ENCODE results near the gene MAPKAP1.

MAPKAP1 gene

DNA sequence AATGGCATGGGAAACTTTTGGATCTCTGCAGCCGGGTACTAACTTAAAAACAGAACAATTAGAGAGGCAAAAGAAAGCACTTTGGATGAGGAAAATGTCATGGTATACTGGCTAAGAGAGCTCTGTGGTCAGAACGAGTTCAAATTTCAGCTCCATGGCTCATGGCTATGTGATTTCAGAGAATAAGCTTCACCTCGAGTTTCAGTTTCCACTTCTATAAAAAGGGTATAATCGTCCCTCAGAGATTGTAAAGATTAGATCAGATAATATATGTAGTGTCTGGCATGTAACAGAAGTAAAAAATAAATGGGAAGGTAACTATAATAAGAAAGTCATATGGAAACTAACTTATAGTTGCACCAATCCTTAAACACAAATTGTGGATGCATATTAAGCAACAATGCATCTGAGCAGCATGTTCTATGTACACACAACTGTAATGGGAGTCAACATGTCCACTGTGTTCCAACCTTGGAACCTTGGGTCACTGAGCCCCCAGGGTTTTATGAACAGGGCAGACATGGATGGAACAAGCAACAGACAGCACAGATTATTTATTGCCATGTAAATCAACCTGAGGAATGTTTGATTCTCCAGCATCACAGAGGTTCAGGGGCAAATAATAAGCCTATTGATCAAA lies 145.4 kb downstream of the MAPKAP1 start:
- no peak for DNase-seq (ENCODE audit: low spot score)

DNA sequence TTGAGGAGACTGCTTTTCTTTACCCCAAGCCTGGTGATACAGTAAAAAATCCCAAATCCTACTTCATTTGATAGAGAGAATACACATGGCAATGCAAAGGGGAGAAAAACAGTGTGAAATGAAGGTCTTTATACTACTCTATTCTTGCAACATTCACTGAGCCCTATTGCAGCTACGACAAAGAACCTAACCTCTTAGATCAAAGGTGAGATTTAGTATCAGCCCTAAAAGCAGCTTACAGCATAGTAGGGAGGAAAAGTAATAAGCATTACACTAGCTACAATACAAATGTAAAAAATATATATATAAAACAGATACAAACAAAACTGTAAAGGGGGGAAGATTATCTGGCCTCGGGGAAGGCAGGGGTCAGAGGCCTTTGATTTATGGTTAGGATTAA lies 147.1 kb downstream of the MAPKAP1 start:
- no peak for DNase-seq (ENCODE audit: low spot score)

DNA sequence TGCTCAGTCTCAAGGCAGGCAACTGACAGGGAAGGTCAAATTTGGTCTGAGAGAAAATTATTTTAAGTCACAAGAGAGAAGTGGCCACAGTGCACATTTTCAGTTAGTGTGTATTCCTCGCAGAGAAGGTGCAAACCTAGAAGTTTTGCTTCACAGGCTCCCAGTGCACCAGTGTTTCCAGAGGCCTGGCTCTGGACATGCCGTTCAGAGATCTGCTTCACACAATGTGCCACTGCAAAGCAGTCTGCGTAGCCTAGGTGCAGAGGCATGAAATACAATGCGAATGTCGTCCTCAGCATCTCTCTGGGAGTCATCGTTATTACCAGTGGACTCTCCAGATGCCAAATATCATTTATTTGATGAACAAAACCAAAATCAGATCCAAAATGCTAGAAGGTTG lies 147.8 kb downstream of the MAPKAP1 start:
- no peak for DNase-seq (ENCODE audit: low spot score)

DNA sequence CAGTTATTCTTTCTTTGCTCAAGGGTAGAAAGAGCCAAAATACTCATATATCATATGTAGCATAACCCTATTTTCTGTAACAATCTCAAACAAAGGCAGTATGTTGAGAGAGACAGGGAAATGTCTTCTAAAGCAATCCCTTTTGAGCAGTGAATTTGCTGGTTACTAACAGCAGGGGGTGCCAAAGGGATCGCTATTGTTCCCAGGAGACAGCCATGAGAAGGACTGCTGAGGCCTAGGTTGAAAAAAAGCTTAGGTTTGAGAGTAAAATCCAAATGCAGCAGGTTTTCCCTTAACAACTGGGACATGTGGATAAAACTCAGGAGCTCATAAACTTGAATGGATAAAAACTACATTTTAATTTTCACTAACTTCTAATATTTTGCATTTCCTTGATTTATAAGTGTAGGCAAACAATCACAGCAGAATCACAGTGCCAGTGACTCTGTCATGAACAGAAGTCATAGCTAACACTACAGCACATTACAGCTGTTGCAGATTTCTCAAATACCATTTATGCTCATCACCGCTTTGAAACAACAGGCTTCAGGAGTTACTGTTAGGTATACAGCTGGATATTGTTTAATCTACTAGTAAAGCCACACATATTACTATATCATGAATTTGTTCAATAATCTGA lies 148.4 kb downstream of the MAPKAP1 start:
- DNase-seq (ENCODE audit: low spot score), result peak; percentile 88

DNA sequence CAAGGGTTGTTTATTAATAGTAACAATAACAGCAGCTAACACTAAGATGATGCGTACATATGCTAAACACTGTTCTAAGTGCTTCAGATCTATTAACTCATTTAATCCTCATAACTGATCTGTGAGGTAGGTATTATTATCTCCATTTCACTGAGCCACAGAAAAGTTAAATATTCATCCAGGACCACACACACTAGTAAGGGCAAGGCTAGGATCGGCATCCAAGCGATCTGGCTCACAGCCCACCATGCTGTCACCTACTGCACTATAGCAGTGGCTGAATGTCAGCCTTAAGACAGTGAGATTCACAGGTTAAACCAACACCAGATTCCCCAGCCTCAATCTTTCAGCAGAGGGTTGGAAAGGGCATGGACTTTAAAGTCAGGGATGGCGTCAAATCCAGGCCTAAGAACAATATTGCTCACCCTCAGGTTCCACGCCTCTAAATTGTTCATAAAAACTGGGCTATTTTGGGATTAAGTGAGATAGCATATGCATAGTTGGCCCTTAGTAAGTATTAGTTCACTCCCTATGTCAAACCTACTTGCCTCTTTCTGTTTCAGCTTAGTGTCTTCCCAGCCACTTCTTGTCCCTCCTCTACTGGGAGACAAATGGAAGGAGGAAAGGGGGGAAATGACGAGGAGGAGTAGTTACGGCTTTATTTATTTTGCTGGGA lies 150.8 kb downstream of the MAPKAP1 start:
- no peak for DNase-seq (ENCODE audit: low spot score)

DNA sequence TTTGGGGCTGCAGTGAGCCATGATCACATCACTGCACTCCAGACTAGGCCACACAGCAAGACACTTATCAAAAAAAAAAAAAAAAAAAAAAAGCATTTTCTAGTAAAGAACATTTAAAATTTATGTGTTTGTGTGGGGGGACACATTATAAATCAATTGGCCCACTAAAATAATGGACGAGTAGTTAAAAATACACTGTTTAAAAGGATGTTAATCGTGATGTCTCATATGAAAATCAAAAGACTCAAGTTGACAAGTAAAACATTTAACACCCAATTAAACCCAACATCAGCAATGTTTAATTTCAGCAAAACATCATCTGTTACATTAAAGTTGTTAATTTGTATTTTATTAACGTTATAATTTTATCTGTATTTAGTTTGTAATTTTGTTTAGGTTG lies 152.3 kb downstream of the MAPKAP1 start:
- DNase-seq (ENCODE audit: low spot score), result no peak

DNA sequence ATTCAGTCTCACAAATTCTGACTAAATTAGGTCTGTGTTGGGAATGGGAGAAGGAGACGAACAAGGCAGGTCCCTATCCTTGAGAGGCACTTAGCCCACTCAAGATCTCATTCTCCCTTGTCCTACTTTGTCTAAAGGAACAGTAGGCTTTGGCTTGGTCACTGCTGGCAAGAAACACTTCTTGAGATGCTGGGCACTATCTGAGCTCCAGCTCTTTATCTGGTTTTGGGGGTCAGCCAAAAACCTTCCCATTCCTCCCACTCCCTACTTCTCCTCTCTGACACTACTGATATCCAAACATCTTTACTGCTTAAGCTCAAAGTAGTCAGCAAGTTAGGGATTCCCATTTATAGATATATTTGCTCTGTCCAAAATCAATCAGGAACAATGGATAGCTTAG lies 155.2 kb downstream of the MAPKAP1 start:
- no peak for DNase-seq (ENCODE audit: low spot score)

DNA sequence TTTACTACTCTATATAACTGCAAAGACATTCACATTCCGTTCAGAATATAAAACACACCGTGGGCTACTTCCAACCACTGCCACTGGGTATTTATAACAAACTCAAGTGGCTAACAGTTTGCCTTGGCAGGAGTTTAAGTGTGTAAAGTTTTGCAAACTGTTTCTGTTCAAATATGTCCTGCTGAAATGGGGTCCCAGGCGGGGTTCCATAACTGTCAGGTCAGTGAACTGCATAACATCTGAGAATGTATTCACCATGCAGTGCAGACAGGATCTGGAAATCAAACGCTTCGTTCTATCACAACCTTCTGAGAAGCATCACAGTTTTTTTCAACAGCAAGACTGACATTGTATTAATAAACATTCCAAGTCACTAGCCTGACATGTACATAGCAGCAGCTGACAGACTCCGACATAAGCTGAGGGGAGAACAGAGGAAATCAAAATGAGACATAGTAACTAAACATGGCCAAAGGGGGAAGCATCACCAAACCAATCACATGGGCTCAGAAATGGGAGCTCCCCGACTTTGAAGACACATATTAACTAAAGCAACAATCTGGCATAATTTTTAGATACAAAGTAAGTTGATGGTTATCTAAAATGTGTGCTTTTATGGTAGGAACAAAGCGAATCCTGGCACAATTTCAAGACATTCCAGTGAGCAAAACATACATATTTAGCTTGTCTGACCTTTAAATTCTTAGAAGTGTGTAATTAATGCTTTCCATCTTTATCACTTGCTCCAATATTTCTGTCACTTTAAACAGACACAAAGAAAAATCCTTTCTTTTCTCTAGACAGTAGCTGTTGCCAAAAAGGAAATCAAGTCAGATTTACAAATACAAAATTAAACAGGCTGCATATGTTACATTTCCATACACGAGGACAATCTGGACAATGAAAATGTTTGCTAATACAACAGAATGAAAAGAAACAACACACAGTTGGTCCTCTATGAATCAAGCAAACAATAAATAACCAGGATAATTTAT lies 156.8 kb downstream of the MAPKAP1 start:
- DNase-seq (ENCODE audit: low spot score), result no peak

DNA sequence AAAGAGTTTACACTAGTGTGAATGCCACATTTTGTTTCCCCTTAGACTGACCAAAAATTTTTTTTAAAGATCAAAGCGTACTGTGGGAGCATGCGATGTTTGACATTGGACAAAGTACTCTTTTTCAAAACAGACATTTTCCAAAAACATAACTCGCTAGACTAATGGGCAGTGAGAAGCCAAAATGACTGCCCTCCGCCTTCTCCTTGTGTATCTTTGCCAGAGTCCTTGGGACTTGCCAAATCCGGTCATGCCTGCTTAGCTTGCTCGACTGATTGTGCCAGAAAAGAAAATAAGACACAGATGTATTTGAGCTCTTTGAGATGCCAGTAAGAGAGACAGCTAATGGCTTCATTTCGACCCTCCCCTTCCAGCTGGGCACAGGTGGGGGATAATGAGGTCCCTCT lies 157.5 kb downstream of the MAPKAP1 start:
- DNase-seq (ENCODE audit: low spot score), result peak; percentile 56

DNA sequence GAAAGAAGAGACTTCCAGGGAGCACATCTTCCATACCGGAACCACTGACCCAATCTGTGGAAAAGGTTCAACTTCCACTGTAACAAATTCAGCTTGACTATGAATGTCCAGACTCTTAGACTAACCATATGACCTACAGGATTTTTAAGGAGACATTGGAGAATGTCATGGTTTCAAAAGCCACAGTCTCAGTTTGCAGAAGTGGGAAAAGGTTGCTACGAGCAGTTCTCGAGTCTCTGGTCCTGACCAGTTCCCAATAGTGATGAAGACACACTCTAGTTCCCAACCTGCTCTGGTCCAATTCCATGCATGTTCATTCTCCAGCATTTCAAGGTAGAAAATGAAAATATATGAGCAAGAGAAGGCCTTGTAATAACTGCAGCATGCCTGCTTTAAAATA lies 158.0 kb downstream of the MAPKAP1 start:
- no peak for DNase-seq (ENCODE audit: low spot score)

DNA sequence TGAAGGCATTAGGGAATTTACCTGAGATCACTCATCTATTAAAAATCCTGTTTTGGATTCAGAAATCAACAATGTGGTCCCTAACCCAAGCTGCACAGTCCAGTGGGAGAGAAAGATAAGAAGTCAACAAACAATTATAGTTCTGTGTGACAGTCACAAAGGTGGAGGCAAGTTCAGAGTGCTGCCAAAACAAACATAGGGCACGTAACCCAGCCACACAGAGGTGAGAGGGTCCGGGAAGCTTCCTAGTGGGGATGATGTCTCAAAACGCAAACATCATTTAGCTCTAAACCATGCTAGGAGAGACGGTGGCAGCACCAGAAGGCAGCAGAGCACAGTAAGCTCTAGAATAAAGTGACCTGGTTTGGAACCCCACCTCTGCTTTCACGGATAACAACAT lies 158.9 kb downstream of the MAPKAP1 start:
- DNase-seq (ENCODE audit: low spot score), result no peak

DNA sequence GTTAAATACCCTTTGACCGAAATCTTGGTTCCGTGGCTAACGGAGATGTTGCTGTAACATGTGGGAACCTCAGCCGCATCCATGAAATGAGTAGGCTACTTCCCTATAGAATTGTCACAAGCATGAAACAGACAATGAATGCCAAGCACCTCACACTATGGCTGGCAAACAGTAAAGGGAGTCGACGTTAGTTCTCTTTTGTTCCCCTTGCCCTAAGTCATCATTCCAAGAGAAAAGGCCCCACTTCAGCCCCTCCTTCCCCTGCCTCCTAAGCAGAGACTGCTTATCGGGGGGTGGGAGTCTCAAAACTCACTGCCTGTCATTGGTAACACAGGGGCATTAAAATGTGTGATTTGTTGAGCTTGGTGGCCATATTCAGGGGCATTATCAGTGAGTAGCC lies 159.6 kb downstream of the MAPKAP1 start:
- no peak for DNase-seq (ENCODE audit: low spot score)

DNA sequence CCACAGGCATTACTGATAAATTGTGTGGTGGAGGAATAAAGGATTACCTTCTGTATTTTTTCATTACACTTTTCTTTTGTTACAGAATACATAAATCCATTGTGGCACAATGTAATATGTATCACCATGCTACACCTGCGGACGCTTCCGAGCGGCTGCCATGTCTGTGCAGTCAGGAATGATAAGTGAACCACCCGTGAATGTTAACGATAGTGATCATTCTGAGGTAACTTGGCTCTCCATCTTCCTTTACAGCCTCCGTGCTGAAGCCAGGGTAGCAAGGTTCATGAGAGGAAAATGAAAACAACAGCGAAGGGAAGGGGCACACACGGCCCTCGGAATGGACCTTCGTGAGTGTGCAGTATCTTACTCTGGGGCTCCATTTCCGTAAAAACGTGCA lies 161.2 kb downstream of the MAPKAP1 start:
- no peak for DNase-seq (ENCODE audit: low spot score)

DNA sequence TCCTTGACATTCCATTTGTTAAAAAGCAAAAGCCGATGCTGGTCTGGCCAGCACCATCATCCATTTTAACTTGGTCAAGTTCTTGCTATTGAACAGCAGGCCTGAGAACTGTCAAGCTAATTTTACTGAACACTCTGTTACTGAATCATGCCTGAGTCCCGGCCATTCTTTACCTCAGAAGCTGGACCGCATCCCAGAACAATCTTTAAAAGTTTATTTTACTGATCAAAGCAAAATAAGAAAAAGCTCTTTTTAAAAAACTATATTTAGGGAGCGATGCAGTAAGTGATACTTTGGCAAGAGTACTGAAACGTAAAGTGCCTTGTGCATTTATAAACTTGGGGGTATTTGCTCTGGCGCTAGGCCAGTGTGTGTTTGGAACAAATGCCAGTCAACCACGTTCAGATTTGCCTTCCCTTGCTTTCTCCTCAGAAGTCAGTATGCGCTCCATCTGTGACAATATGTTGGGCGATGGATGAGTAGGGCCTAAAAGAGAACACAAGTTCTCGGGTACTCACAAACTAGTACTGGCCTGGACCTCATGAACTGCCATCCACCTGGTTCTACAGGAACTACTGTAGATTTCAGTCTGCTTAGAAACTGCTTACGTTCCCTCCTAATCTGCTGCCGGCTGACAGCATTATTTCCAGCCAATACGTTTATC lies 161.9 kb downstream of the MAPKAP1 start:
- DNase-seq (ENCODE audit: low spot score), result peak; percentile 24

DNA sequence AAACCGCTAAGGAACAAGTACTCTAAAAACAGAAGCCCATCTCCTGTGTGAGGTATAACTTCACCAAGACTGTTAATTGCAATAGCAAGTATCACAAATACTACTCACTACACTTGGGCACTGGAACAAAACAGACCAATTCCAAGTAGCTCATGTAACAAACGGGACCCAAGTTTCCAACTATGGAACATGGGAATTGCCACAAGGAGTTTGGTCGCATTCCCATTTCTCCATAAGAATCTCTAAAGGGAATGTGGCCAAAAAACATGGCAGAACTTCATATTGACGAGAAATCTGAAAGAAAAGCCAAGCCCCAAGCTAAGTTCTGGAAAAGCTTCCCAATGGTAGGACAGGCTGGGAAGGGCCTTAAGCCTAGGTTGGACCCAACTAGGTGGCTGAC lies 162.5 kb downstream of the MAPKAP1 start:
- DNase-seq (ENCODE audit: low spot score), result no peak

DNA sequence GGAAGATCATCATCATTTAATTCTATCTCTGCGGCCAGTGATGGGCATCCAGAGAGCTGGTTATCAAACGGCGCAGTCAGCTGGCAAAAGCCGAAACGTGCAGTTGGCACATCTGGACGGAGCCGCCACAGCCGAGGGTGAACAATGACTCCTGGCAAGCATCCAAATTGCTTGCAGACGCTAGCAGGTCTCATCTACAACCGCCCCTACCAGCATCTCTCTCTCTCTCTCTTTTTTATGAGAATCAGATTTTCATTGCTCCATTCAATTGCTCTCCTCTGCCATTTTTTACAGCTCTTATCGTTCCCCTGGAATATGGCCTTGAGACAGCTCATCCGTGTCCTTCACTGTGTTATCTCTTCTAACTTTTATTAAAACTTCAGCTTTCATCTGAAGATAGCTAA lies 165.2 kb downstream of the MAPKAP1 start:
- peak; percentile 56 for DNase-seq (ENCODE audit: low spot score)

DNA sequence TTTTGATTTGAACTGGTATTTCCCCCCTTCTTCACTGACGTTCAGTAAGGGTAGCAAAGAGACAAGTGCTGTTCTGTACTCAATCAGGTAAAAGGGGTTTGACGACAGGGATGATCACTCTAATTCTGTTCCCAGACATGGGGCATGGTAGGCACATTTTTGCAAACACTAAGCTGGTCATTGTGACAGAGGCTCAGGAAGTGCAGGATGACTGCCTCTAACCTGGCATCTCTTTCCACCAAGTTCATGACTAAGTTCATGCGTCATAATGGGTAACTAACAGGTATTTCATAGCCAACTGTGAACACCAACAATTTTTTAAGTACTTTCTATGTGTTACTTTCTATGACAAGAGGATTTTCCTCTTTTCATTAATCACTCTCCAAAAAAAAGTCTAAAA lies 166.5 kb downstream of the MAPKAP1 start:
- DNase-seq (ENCODE audit: low spot score), result no peak

DNA sequence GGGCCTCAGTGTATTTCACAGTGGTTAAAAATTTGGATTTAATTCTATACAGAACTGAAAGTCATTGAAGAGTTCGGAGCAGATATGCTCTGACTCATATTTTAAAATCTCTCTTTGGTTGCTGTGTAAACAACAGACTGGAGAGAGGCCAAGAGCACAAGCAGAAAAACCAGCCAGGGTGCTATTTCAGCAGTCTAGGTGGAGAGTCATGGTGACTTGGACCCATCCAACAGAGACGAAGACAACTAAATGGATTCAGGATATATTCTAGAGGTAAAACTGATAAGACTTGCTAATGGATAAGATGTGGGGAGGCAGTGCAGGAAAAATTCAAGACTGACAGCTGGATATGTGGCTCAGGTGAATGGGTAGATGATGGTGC lies 168.9 kb downstream of the MAPKAP1 start:
- DNase-seq (ENCODE audit: low spot score), result peak; percentile 36

DNA sequence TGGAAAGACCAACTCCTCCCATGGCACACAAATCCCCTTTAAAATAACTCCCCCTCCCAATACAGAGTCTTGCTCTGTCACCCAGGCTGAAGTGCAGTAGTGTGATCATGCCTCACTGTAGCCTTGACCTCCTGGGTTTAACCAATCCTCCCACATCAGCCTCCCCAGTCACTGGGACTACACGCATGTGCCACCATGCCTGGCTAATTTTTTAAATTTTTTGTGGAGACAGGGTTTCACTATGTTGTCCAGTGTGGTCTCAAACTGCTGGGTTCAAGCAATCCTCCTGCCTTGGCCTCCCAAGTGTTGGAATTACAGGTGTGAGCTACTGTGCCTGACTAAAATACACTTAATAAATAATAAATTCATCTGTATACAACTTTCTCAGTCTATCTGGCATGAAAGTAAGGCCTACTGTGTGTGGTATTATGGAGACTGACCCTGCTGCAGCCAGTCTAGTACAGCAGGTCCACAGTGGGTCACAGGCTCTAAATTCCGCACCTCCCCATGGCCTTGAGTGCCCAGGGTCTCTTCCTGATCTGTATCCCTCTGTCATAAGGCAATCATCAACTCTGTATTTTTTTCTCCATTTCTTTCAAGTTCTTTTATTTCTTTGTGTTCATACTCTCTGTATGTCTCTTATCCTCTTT lies 169.4 kb downstream of the MAPKAP1 start:
- no peak for DNase-seq (ENCODE audit: low spot score)

DNA sequence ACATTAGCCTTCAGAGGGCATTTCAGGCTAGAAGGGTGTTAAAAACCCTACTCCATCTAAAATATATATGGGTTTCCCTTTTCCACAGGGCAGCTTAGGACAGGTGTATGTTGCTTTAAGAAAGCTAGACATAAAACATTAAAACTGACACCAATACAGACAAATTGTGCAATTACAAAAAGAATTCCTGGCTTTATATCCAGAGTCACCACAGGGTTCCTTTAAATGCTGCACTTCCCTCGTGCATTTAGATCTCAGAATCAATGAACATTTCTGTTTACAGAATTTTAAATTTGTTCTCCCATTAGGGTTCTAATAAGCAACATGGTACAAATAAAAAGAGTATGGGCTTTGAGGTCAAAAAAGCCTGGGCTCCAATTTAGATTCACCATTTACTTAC lies 170.2 kb downstream of the MAPKAP1 start:
- no peak for DNase-seq (ENCODE audit: low spot score)

DNA sequence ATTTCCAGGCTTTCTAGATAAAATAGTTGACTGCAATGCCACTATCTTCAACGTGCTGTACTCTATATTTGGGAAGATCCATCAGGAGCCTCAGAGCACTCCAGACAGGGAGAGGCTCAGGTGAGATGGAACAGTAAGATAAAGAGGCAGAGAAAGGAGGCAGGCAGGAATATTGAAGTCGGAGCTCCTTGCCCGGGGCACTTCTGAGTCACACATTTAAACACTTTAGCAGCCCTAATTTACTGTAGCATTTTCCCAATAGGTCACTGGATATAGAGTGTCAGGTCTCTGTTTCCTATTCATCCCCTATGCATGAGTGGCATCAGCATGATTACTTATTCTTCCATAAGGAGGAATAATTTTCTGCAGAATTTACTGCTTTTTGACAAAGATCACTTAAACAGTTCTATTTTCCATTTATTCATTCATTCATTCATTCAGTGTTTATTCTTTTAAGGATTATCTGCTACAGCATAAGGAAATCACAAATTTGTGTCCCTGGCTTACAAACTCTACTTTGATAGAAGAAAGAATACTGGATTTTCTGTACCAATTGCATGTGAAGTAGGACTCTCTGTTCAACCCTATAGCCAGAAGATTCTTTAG lies 170.7 kb downstream of the MAPKAP1 start:
- no peak for DNase-seq (ENCODE audit: low spot score)

Data from Ammon's horn (tissue), 1 donor.